ENCODE results near the gene GPR158.
A peak's percentile ranks its signal among the peaks of the same experiment; 100 is the strongest.

Gene GPR158

GRCh38 chr10:25604591-25604990 lies 429.8 kb downstream of the GPR158 start:
- no peak for DNase-seq

GRCh38 chr10:25614652-25615051 lies 439.9 kb downstream of the GPR158 start:
- DNase-seq, result no peak

GRCh38 chr10:25615926-25616325 lies 441.1 kb downstream of the GPR158 start:
- no peak for DNase-seq

GRCh38 chr10:25616903-25617592 lies 442.2 kb downstream of the GPR158 start:
- DNase-seq, result no peak

GRCh38 chr10:25627606-25628005 lies 452.8 kb downstream of the GPR158 start:
- DNase-seq, result no peak

GRCh38 chr10:25629333-25629732 lies 454.5 kb downstream of the GPR158 start:
- no peak for DNase-seq

GRCh38 chr10:25631471-25631870 lies 456.7 kb downstream of the GPR158 start:
- no peak for DNase-seq

- no peak for DNase-seq
Measured at GRCh38 chr10:25632802-25633201, 458.0 kb downstream of the GPR158 start.

- no peak for DNase-seq
Measured at GRCh38 chr10:25633542-25633941, 458.7 kb downstream of the GPR158 start.

GRCh38 chr10:25639646-25640045 lies 464.8 kb downstream of the GPR158 start:
- DNase-seq, result peak; percentile 32

GRCh38 chr10:25641595-25641994 lies 466.8 kb downstream of the GPR158 start:
- DNase-seq, result no peak

- peak; percentile 92 for DNase-seq
Measured at GRCh38 chr10:25642721-25643120, 467.9 kb downstream of the GPR158 start.

GRCh38 chr10:25646371-25646770 lies 471.6 kb downstream of the GPR158 start:
- DNase-seq, result no peak

- DNase-seq, result peak; percentile 25
Measured at GRCh38 chr10:25651534-25651933, 476.7 kb downstream of the GPR158 start.
